Stimulated activated CD8-positive, alpha-beta memory T cell treated with anti-CD3 and anti-CD28 coated beads, Interleukin-12 subunit alpha, Interleukin-12 subunit beta, amount 100 ng/mL, for 24 hours (primary cell): Measurements from ENCODE around the gene OSM.

Experiments used
- DNase-seq: peaks from one replicate; pipeline ENCODE4 v3.0.0-alpha.2; 2020; ENCODE audit errors: extremely low read depth

The OSM gene

DNA sequence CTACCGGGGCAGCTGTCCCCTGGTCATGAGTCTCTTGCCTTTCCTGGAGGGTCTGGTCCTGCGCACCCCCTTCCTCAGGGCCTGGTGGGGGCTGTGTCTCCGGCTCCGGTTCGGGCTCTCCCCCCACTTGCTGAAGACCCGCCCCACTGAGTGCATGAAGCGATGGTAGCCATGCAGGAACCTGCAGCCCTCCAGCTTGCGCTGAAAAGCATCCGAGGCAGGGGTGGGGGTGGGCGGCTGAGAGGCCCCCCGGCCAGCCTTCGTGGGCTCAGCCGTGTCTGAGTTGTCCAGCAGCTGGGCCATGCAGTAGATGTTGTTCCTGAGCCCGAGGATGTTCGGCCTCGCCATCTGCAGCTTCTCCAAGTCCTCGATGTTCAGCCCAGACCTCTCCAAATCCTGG, 2.8 kb downstream of the OSM start:
- no peak for DNase-seq

DNA sequence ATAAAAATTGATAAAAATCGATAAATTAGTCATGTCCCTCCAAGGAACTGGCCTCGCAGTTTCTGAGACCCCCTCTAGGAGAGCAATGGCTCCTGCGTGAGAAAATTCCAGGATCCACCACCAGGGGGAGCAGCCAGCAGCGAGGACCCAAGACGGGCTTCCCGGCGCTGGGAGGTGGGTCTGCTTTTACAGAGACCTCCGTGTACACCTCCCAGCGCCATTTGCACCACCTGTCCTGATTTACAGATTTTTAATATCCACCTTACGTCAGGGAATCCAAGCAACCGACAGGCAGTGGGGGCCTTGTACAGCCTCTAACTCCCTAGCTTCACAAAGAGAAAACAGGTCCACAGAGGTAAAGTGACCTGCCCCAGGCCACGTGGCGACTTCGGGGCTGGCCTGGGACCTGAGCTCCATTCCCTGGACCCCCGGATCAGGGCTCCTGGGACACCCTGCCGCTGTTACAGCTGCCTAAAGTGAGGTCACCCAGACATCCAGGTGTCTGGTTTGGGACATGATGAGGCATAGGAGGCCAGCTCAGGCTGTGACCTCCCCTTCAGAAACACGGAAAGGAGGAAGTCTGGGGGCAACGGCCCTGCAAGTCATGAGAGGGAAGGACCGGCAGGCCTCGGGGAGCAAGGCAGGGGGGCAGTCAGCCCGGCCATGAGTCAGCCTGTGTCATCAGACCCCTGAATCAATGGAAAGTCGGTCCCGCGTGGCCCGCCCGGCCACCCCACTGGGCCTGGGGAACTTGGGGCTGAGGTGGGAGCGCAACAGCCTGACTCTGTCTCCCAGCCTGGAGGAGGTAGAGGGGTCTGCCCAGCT, 3.5 kb downstream of the OSM start:
- peak; percentile 54 for DNase-seq

DNA sequence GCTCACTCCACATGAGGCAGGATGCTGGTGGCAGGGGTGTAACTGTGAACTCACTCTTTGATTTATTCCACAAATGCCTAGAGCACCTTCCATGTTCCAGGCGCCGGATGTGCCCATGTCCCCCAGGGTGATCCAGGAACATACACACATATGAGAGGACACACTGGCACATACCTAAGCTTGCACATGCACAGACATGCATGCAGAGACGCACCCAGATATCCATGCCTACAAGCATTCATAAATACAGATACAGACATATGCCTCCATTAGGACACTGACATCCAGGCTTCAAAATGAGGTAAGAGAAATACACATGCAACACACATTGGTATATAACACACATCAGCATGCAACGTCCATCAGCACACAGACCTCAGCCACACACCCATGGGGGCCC, 4.5 kb downstream of the OSM start:
- DNase-seq: no peak

DNA sequence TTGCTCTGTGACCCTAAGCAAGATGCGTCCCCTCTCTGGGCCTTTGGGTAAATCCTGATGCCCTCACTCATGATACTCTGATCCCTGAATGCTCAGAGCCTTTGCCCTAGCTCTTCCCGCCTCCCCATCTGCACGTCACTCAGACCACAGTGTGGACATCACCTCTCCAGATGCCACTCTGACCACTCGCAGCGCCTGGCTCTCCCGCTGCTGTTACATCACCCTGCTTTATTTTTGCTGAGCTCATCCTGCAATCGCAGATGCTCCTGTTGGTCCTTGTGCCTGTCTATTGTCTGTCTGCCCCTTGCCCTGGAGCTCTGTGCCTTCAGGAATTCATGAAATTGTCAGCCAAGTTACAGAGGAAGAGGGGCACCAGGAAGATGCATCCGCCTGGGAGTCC, 5.5 kb downstream of the OSM start:
- no peak for DNase-seq

DNA sequence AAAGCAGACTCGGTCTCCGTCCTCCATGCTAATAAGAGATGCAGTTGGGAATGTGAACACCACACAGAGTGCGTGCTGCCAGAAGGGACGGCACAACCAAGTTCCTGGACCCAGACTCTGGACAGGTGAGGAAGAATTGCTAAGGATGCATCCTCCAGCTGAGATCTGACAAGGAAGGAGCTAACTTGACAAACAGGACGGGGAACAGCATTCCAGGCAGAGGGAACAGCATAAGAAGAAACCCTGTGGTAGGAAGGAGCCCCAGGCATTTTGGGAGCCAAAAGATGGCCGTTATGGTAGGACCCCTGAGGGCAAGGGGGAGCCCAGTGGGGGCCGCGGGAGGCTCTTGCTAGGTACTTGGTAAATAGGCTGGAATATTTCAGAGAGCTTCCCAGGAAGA, 6.0 kb downstream of the OSM start:
- no peak for DNase-seq

DNA sequence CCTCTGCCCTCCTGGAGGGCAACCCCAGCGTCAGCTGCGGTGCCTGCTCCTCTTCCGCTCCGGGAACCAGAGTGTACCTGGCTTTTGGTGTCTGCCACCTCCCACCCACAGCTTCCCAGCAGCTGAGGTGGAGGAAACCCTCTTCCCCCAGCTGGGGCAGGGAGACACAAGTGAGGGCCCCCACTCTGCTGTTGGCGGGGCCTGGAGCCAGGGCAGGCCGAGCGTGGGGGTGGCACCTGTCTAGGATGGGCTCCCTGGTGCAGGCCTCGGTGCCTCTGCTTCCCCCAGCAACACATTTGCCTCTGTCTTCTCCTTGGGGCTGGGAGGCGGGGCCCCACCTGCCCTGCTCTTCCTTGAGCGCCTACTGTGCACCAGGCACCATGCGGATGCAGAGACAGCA, 6.4 kb downstream of the OSM start:
- DNase-seq: no peak

DNA sequence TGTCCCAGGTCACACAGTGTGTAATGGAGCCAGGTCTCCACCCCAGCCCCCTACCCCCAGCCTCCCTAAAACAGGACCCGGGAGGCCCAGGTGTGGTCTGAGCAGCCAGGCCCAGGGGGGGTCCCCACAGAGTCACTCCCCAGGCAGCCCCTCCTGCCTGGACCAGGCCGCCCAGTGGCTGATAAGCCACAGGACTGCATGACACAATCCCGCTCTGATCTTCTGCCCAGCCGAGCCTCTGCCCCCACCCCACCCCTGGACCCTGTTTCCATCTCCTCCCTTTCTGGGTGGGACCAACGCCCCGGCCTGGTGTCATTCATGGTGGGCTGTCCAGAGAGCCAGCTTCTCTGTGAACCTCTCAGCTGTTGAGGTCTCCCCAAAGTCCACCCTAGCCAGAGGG, 12.3 kb downstream of the OSM start:
- no peak for DNase-seq

DNA sequence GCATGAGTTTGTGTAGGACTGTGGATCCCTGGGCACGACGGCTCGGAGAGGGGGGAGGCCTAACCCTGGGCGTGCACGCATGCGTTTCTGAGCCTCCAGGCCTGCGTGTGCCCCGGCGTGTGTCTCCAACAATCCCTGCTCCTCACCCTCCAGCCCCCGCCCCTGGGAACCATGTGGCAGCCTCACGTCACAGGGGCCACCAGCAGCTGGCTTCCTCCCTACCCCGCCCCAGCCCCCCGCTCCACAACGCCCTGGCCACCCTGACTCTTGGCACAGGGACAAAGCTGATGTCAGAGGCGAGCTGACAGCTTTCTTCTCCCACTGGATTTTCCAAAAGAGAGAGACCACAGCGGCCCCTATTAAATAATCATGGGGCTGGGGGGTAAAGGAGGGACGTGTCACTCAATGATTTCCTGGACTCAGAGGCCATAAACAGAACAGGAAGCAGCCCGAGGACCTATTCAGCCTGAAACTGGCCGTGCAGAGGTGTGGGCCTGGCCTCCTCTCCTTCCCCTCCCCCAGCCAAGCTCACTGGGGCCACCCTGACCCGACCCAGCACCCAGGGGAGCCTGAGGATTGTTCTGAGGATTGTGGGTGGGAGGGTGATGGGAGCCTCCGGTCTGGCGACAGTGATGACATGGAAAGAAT, 13.3 kb downstream of the OSM start:
- no peak for DNase-seq

DNA sequence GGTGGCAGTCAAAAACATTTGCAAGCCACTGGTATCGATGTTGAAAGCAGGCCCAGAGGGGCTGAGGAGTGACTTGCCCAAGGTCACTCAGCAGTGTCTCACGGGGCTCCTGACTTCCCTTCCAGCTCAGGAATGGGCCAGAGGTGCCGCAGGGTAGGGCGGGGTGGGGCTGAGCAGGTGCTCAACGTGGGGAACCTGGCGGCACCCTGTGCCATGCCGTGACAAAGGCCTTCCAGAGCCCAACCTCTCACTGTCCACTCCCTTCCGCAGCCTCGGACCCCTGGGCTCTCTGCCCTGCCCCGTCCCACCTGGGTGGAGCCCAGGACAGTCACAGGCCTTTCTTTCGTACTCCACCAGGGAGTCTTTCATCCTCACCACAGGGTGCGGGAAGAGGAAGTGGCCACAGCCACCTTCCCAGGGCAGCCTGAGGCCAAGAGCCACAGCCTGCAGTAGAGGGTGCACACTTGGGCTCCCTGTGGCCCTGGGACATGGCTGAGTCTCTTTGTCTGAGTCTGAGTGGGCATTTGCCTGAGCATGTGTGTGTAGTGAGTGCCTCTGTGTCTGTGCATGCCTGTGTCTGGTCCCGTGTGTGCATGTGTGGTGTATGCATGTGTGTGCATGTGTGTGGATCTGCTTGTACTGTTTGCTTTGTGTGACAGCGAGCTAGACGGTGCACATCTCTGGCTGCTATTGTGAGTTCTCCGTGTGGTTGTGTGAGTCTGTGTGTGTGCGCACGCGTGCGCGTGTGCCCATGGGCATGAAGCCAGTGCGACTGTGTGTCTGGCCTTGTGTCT, 14.0 kb downstream of the OSM start:
- no peak for DNase-seq

DNA sequence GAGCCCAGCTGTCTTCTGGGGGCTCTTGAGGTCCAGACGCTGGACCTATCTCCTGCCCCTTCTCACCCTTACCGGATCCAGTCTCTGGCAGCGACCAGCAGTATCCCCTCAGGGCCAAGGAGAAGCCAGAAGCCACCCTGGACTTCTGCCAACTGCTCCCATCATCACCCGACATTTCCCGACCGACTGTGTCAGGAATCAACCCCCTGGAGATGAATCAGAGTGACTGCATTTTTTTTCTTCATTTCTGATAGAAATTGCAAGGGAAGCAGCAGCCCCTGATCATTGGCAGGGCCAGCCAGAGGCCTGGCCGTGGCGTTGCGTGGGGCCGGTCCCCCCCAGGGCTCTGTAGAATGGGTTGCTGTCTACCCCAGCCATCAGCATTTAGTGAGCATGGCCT, 14.9 kb downstream of the OSM start:
- DNase-seq: no peak

DNA sequence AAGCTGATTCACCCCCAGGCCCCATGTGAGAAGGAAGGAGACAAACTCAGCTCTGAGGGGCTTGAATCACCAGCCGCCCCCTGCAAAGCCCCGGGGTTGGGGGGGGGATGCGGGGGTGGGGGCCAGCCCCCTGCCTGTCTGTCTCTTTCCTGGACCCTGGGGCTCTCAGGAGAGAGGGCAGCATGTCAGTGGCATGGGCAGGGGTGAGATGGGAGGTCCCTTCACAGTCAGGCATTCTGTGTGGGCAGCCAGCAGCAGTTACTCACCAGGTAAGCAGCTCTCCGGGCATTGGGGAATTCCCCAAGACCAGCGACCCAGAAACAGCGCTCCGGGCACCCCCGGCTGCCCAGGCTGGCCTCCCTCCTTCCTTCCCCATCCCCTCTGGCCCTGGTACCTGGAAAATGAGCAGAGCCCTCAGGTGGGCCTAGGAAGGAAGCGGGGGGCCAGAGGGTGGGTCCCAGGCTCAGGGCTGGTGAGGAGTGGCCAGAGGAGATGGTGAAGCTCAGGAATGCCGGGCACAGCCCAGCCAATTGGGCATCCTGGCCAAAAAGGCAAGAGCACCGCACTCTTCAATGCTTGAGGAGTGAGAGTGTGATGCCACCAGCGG, 15.9 kb downstream of the OSM start:
- DNase-seq: no peak

DNA sequence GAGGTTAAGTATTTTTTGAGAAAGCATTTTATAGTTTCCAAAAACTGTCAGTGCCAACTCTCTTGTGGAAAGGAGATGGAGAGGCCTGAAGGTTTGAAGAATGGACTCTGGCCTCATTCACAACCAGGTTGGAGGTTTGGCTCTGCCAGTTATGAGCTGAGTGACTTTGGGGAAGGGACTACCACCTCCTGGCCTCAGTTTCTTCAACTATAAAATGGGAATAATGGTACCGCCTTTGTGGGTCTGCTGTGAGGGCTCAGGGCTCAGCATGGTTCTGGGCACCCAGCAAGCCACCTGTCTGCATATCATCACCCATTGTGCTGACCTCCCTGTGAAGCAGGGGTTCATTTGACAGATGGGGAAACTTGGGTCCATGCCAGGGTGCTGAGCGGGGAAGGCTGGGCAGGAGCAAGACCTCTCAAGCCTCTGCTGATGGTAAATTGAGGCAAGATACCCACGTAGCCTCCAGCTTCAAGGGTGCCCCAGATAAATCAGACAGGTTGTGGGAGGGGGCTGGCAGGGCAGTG, 16.5 kb downstream of the OSM start:
- DNase-seq: no peak

DNA sequence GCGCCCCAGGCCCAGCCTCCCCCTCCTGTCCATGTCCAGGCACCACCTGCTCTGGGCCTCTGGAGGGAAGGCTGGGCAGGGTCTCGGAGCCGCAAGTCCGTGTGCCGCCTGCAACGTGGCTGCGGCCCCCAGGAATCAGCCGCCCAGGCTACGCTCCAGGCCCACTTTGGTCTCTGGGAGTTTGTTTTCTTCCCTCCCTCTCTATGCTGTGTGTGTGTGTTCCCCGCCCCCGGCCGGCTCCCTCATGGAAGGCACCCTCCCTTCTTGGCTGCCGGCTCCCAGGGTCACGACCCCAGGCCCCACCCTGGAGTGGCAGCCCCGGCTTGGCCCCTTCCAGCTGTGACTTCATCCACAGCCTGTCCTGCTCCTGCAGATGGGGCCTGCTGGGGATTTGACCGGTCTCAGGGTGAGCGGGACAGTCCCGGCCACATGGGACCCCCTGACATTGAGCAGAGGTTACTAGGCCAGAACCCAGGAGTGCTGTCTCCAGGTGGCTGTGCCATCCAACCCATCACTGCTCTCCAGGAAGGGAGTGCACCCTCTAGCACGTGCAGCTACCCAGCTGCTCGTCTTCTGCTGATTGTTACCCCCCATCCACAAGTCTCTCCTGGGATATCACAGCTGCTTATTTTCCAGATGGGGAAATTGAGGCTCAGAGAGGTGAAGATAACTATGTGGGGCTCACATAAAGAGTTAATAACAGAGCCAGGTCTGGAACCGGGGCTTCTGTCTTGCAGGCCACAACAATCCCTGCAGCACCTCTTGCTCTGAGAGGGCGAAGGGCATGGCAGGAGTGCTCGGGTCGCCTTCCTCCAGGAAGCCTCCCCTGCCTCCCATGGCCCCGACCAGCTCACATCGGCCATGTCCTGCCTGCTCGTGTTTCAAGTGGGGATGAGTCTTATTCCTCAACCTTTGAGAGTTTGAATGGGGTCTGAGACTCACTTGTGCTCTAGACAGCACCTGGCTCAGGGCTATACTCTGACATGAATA, 17.3 kb downstream of the OSM start:
- DNase-seq: no peak

DNA sequence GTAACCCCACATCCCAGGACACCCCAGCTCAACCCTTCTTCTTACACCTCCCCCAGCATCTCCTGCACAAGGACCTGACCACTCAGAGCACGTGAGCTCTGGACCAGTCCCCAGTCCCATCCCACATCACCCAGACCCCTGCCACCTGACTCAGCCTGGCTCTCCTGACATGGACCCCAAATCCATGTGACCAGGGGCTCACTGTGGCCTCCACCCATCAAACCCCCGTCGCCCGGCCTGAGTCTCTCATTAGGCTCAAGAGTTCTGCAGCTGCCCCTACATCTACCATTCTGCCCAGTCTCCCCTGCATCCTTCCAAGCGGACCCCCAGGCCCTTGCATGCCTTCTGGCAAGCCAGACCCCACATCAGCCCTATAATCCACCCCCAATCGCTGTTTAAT, 18.2 kb downstream of the OSM start:
- DNase-seq: no peak

DNA sequence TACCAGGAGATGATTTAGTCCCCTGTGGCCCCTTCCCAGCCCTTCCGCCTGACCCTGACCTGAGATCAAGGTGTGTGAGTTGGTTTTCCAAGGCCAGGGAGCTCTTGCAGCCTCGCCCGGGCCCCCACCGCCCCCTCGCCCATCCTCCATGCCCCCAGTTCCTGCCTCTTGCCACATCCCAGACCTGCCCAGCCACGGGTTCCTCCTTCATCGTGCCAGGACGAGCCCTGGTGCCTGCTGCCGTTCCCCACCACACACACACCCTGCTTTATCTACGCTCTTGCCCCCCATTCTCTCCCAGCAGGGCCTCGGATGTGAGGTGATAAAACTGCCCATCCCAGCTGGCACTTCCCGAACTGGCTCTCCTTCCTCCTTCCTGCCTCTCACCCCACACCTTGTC, 18.7 kb downstream of the OSM start:
- DNase-seq: no peak

DNA sequence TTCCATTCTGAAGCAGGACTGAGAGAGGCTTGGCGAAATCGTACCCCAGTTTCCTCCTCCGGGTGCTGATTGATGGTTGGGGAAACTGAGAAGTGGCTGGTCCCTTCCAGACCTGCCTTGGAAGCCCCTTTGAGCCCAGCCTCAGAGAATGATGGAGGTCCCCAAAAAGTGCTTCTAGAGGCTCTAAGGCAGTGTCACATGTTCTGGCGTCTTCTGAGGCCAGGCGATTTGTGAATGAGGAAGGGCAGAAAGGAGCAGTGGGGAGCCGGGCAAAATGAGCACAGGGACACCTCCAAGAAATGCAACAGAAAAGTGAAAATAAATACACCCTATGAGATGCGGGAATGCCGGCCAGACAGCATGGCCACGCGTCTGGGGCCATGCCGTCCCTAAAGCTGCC, 19.1 kb downstream of the OSM start:
- DNase-seq: no peak

DNA sequence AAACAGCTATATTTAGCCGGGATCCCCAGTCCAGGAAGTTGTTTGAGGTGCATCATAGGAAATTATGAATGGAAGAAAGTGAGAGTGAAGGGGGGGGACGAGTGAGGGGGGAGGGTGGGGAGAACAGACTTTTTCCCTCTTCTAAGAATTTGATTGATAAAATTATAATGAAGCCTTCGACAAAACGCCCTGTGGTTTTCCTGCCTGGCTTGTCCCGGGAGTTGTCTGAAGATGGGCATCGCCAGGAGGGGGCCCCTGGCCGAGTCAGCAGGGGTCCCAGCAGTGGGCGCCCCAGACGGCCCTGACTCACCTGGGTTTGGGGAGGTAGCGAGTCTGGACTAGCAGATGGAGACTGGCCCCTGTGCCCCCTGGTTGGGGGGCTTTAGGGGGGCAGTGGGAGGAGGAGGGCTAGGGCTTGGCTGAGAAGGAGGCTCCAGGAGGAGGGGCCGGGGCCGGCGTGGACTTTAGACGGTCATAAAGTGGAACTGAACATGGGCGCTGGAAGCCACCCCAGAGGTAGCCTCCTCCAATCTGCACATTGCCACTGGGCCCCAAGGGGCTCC, 19.8 kb downstream of the OSM start:
- no peak for DNase-seq

DNA sequence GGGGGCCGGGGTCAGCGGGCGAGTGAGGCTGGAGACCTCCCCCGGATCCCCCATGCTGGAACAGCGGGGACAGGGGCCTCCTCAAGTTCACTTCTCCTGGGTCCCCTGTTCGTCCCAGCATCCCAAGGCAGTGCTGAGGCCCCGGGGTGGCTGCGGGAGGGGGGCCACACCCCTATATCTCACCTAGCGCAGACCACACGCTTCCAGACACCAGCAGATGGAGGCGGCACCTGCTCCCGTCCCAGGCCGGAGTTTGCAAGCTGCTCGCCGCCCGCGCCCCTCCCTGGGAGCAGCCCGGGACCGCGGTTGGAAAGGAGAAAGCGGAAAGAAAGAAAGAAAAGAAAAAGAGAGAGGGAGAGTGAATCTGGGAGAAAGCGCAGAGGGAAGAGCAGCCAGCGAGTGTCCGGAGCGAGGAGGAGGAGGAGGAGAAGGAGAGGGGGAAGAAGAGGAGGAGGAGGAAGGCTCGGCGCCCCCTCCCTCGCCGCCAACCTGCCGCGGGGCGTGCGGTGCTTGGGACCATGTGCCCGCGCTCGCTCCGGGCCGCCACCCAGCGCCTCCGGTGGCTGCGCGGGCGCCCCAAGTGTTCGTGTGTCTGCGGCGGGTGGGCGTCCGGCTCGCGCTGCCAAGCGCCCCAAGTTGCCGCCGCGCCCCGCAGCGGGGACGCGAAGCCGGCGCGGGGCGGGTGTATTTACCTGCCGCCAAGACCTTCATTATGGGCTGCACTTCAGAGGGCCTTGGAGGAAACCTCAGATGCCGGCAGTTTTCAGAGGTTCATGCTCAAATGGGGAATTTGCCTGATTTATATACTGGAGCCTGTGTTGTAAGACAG, 20.5 kb downstream of the OSM start, which contains the start of gene LIF:
Gene LIF (minus strand): TSS at position 775 of the 829 bp plus-strand sequence. CDS start 64 bp downstream, at position 711.
- DNase-seq: no peak

DNA sequence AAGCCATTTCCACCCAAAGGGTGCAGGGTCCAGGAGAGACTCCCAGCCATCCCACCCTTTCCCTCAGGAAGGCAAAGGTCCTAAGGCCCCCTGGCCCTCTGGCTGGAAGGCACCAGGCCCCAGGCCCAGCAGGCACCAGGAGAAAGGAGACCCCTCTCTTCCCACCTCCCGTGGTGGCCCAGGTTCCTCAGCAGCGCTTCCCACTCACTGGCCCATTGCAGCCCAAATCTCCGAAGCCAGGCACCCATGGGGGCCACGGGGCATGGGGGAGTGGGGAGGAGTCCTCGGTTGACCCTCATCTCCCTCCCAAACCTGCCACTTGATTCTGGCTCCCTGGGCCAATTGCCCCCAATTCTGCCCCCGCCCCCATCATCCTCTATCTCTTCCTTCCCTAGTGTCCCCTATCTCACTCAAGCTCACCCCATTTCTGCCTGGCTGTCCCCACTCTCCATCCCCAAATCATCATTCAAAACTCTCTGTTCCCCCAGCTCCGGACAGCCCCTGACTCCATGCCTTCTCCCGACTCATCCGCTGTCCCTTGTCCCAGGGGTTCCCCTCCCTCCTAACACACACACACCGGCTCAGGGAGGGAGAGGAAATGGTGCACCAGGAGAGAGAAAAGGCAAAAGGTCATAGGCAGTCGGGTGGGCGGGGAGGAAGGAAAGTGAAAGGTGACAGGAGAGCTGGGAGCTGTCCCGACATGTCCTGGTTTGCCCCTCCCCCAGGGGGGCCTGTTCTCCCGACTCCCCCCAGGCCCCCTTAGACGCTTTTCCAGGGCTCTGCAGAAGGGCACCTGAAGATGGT, 21.3 kb downstream of the OSM start:
- no peak for DNase-seq
